Measurements from ENCODE around the gene PPFIA3. TPM values are rescaled to one million over a fixed set of nuclear protein-coding genes. Genes with fewer than 3 reads are reported as not detected.

The PPFIA3 gene
- 2.4 and 2.7 TPM in 2 replicates for total RNA-seq

GRCh38 chr19:49119411-49120324, at the start of gene PPFIA3:
Gene PPFIA3, plus strand, starts transcription at chr19:49119544. Its CDS starts 8,330 bp downstream, at chr19:49127874.

DNA sequence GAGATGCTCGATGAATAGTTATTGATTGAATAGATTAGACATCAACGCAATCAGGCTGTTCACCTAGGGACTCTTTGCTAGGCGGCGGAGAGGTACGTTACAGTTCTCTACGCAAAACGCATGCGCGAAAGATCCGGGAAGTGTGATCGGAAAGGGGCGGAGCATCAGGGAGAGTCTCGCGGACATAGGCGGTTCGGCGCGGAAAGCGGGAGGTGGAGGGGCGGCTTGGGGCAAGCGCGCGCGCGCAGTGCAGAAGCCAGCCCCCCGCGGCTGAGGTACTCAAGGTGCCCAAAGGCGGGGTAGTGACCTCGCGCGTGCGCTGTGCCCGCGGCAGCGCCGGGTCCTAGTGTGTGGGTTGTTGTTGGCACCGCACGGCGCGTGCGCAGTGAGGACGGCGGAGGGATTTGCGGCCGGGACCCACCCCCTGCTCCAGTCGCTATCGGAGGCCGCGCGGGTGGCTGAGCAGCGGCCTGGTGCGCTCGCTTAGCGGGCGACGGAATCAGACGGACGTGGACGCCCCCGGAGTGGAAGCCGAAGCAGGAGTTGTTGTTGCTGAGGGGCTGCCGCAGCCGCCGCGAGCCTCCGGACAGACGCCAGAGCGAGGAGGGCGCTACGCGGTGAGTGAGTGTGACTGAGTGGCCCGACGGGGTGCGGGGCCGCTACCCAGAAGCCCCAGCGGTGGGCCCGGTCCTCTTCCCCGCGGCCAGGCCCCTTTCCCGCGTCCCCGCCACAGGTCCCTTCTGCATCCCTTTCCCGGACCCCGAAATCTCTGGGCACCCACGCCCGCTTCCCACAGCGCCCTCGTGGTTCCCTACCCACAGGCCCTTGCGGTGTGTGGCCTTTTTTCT, 34.1 kb upstream of the PPFIA3 start, which contains the start of gene SNRNP70:
Gene SNRNP70, plus strand, starts transcription at position 432 of the 848 bp plus-strand sequence. CDS start 964 bp downstream, outside the sequence.

GRCh38 chr19:49113762-49114629, 5.3 kb upstream of the PPFIA3 start, which contains the start of gene LIN7B:
Gene LIN7B, plus strand, starts transcription at chr19:49114370. Its CDS starts 35 bp downstream, at chr19:49114405.

DNA sequence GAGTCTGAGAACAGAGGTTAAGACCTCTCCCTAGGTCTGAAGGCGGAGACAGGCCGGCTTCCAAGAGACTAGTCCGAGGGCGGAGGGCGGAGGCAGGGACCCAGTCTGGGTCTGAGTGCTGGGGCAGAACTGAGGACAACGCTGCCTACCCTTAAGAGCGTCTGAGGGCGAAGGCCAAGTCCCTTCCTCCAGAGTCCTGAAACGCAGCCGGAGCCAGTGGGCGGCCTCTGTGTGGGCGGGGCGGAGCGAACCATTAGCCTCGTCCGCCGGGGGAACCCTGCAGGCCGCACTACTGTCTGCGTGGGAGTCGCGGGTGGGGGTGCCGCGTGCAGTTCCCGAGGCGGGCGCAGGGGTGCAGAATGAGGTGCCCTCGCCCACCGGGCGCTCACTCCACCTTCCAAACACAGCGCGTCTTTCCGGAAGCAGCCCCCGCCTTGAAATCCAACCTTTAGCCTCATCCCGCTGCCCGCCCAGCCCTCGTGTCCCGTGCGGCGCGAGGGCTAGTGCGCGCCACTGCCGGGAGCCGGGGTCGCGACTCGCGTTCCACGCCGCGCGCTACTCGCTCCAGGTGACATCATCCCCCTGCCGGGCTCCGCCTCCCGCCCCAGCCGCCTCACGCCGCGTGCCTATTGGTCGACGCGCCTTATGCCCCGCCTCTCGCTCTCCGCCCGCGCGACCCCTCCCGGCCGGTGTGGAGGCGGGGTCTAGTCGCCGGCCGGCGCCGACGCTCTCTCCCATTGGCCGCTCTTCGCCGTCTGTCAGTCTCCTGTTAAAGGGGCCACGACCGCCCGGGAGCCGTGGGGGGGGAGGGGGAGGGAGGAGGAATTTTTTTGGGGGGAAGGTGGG, 556 bp upstream of the PPFIA3 start, which contains the start of gene C19orf73:
Gene C19orf73, minus strand, starts transcription at position 579 of the 846 bp plus-strand sequence. Its CDS starts 121 bp downstream, at position 458.

DNA sequence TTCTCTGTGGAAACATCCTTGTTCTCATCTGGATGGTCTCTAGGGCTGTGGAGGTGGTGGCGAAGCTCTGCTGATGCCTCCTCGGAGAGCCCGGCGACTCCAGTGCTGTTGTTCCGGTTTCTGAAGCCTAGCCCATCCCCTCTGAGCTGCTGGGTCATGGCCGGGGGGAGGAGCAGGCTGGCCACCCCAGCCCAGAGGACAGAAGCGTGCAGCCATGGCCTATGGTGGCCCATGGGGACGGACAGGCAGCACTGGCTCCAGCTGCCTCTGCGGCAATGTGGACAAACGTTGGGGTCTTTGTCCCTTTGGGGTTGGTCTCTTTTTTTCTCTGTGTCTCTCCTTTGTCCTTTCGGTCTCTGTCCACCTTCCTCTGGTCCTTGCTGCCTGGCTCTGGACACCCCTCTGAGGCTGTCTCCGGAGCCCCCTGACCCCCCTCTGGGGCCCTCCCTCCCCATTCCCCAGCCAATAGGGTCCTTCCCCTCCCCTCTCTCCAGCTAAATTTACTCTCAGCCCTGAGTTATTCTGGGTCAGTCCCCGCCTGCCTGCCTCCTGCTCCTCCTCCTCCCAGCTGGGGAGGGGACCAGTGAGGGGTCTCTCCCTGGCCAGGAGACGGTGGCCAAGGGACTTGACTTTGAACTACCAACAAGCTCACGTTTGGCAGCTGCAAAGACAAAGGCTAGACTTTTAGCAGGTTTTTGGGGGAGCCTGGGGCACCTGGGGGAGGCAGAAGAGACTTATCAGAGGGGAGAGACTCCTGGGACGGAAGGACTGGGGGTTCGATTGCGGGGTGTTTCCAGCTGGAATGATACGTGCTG, 35.9 kb downstream of the PPFIA3 start, which contains the start of gene HRC:
Gene HRC, minus strand, starts transcription at position 392 of the 815 bp plus-strand sequence. Its CDS starts 159 bp downstream, at position 233.

DNA sequence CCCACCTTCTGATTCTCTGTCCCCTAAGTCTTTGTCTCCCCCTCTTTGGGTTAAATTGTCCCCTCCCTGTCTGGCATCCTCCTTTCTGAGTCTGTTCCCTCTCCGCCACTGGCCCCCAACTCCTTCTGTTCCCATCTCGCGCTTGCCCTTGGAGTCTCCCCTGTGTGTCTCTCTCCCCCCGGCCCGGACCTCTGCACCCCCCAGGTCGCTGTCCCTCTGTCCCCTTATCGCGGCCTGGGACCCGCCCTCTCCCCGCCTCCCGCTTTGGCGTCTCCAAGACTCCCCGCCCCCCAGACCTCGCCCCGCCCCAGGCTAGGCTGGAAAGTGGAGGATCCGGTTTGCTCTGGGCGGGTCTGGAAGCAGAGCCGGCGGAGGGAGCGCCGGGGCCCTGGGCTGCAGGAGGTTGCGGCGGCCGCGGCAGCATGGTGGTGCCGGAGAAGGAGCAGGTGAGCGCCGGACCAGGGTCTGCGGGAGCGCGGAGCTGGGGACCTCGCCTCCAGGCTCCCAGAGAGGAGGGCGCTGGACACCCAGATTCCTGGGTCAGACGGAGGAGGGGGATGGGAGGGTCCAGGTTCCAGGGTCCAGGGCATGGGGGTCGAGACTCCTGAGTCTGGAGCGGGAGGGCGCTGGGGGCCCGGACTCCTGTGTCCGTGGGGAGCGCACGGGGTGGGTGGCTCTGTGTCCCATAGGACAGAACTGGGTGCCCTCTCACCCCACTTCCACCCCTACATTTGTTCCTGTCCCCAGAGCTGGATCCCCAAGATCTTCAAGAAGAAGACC, 38.3 kb downstream of the PPFIA3 start, which contains the start of gene TRPM4:
Gene TRPM4, plus strand, starts transcription at position 348 of the 780 bp plus-strand sequence. Its CDS starts 75 bp downstream, at position 423.

Other genes with a start within 250 kb of the PPFIA3 start
- gene PPP1R15A, start 247.1 kb upstream of the PPFIA3 start, total RNA-seq: 22.8 and 32.2 TPM in 2 replicates
- gene TULP2, start 220.8 kb upstream of the PPFIA3 start, total RNA-seq: not detected in 2 replicates
- 196 and 317 TPM in 2 replicates for gene NUCB1, start 219.2 kb upstream of the PPFIA3 start, total RNA-seq
- 0.33 TPM in 1 of 2 replicates, not detected in the other for gene DHDH, start 185.8 kb upstream of the PPFIA3 start, total RNA-seq
- 129 and 173 TPM in 2 replicates for gene BAX, start 164.7 kb upstream of the PPFIA3 start, total RNA-seq
- 1,218 and 2,784 TPM in 2 replicates for gene FTL, start 154.2 kb upstream of the PPFIA3 start, total RNA-seq
- gene GYS1, start 126.2 kb upstream of the PPFIA3 start, total RNA-seq: 34.2 and 47.6 TPM in 2 replicates
- 137 and 324 TPM in 2 replicates for gene RUVBL2, start 125.7 kb upstream of the PPFIA3 start, total RNA-seq
- 0.49 and 0.76 TPM in 2 replicates for gene LHB, start 102.5 kb upstream of the PPFIA3 start, total RNA-seq
- 0.33 TPM in 1 of 2 replicates, not detected in the other for gene CGB3, start 95.2 kb upstream of the PPFIA3 start, total RNA-seq
- 3.9 TPM in 1 of 2 replicates, not detected in the other for gene CGB2, start 87.7 kb upstream of the PPFIA3 start, total RNA-seq
- 3.7 TPM in 1 of 2 replicates, not detected in the other for gene CGB1, start 82.6 kb upstream of the PPFIA3 start, total RNA-seq
- gene CGB5, start 75.7 kb upstream of the PPFIA3 start, total RNA-seq: 0.38 and 2.1 TPM in 2 replicates
- 0.25 and 8.0 TPM in 2 replicates for gene CGB8, start 70.4 kb upstream of the PPFIA3 start, total RNA-seq
- gene CGB7, start 61.8 kb upstream of the PPFIA3 start, total RNA-seq: 3.4 and 3.6 TPM in 2 replicates
- gene NTF4, start 54.7 kb upstream of the PPFIA3 start, total RNA-seq: 0.25 TPM in 1 of 2 replicates, not detected in the other
- gene KCNA7, start 46.8 kb upstream of the PPFIA3 start, total RNA-seq: not detected in 2 replicates
- 155 and 218 TPM in 2 replicates for gene SNRNP70, start 34.1 kb upstream of the PPFIA3 start, total RNA-seq
- gene LIN7B, start 5.2 kb upstream of the PPFIA3 start, total RNA-seq: 6.4 and 8.9 TPM in 2 replicates
- gene C19orf73, start 401 bp upstream of the PPFIA3 start, total RNA-seq: 3.7 and 6.0 TPM in 2 replicates
- gene HRC, start 35.9 kb downstream of the PPFIA3 start, total RNA-seq: not detected in 2 replicates
- 7.7 and 13.8 TPM in 2 replicates for gene TRPM4, start 38.2 kb downstream of the PPFIA3 start, total RNA-seq
- under 0.01 and 0.13 TPM in 2 replicates for gene SLC6A16, start 205.6 kb downstream of the PPFIA3 start, total RNA-seq
- not detected in 2 replicates for gene CD37, start 215.9 kb downstream of the PPFIA3 start, total RNA-seq
- 56.5 and 59.7 TPM in 2 replicates for gene TEAD2, start 242.9 kb downstream of the PPFIA3 start, total RNA-seq
- gene DKKL1, start 244.3 kb downstream of the PPFIA3 start, total RNA-seq: 0.81 and 2.3 TPM in 2 replicates